H9 (cell line): ENCODE results near the gene GMPR. TPM values are rescaled to one million over a fixed set of nuclear protein-coding genes. Genes with fewer than 3 reads are reported as not detected.

Source experiments
- DNase-seq: peaks from one replicate; pipeline ENCODE4 v3.0.0-alpha.2; 2017
- H2AFZ ChIP-seq: one replicate; pipeline ENCODE4 v1.6.1; 2013; ENCODE audit warnings: mild to moderate bottlenecking, low read length, control low read depth, moderate library complexity
- H2AK5ac ChIP-seq: 2 replicates; pipeline ENCODE4 v1.6.1; 2013; ENCODE audit warnings: low read length, control low read depth, mixed read lengths; ENCODE audit not compliant: insufficient read length
- H2BK120ac ChIP-seq: one replicate; pipeline ENCODE4 v1.6.1; 2013; ENCODE audit warnings: low read depth, mild to moderate bottlenecking, low read length, control low read depth, inconsistent platforms; ENCODE audit not compliant: poor library complexity, severe bottlenecking
- H2BK12ac ChIP-seq: 2 replicates; pipeline ENCODE4 v1.6.1; 2013; ENCODE audit warnings: low read length, control low read depth, mixed read lengths, low read depth; ENCODE audit not compliant: insufficient read length
- H2BK15ac ChIP-seq: 2 replicates; pipeline ENCODE4 v1.6.1; 2013; ENCODE audit warnings: low read depth, low read length, control low read depth
- H2BK20ac ChIP-seq: one replicate; pipeline ENCODE4 v1.6.1; 2013; ENCODE audit warnings: low read depth, mild to moderate bottlenecking, low read length, control low read depth, inconsistent platforms; ENCODE audit not compliant: poor library complexity, severe bottlenecking
- H2BK5ac ChIP-seq: 2 replicates; pipeline ENCODE4 v1.6.1; 2013; ENCODE audit warnings: low read length, control low read depth, mixed read lengths; ENCODE audit not compliant: insufficient read length
- H3K14ac ChIP-seq: 2 replicates; pipeline ENCODE4 v1.6.1; 2013; ENCODE audit warnings: low read length, control low read depth; ENCODE audit not compliant: insufficient read depth
- H3K18ac ChIP-seq: 2 replicates; pipeline ENCODE4 v1.6.1; 2013; ENCODE audit warnings: low read depth, mild to moderate bottlenecking, mixed read lengths, low read length, control low read depth; ENCODE audit not compliant: insufficient read length
- H3K23ac ChIP-seq: 2 replicates; pipeline ENCODE4 v1.6.1; 2013; ENCODE audit warnings: low read length, control low read depth, mixed read lengths, low read depth; ENCODE audit not compliant: insufficient read length
- H3K23me2 ChIP-seq: 2 replicates; pipeline ENCODE4 v1.6.1; 2013; ENCODE audit warnings: low read depth, mild to moderate bottlenecking, mixed read lengths, low read length, control low read depth; ENCODE audit not compliant: insufficient read length, poor library complexity, severe bottlenecking
- H3K27ac ChIP-seq: 2 replicates; pipeline ENCODE4 v1.5.1; 2013; ENCODE audit warnings: low read length, control low read depth, mixed read lengths, low read depth; ENCODE audit not compliant: insufficient read length
- H3K27me3 ChIP-seq: 2 replicates; pipeline ENCODE4 v1.6.1; 2013; ENCODE audit warnings: low read length, control low read depth, inconsistent platforms; ENCODE audit not compliant: insufficient read depth
- H3K4ac ChIP-seq: 2 replicates; pipeline ENCODE4 v1.6.1; 2013; ENCODE audit warnings: low read depth, mild to moderate bottlenecking, control low read depth, inconsistent platforms, low read length, moderate library complexity
- H3K4me1 ChIP-seq: 2 replicates; pipeline ENCODE4 v1.6.1; 2013; ENCODE audit warnings: low read length, control low read depth, inconsistent platforms; ENCODE audit not compliant: insufficient read depth
- H3K4me2 ChIP-seq: 2 replicates; pipeline ENCODE4 v1.6.1; 2013; ENCODE audit warnings: low read length, control low read depth, mixed read lengths; ENCODE audit not compliant: insufficient read length, insufficient read depth
- H3K56ac ChIP-seq: 2 replicates; pipeline ENCODE4 v1.6.1; 2013; ENCODE audit warnings: low read depth, mild to moderate bottlenecking, mixed read lengths, low read length, control low read depth; ENCODE audit not compliant: insufficient read length
- H3K79me1 ChIP-seq: 2 replicates; pipeline ENCODE4 v1.6.1; 2013; ENCODE audit warnings: low read depth, mild to moderate bottlenecking, moderate library complexity, low read length, control low read depth, inconsistent platforms; ENCODE audit not compliant: insufficient read depth, poor library complexity, severe bottlenecking
- H3K79me2 ChIP-seq: 2 replicates; pipeline ENCODE4 v1.6.1; 2013; ENCODE audit warnings: low read length, control low read depth, inconsistent platforms; ENCODE audit not compliant: insufficient read depth
- H3K9ac ChIP-seq: 2 replicates; pipeline ENCODE4 v1.6.1; 2013; ENCODE audit warnings: low read length, control low read depth, mixed read lengths; ENCODE audit not compliant: insufficient read length; ENCODE audit errors: extremely low read depth
- H3K9me3 ChIP-seq: one replicate; pipeline ENCODE4 v1.6.1; 2013; ENCODE audit warnings: low read depth, low read length, inconsistent platforms; ENCODE audit not compliant: control insufficient read depth
- H3T11ph ChIP-seq: one replicate; pipeline ENCODE4 v1.6.1; 2013; ENCODE audit warnings: mild to moderate bottlenecking, low read length, control low read depth, inconsistent platforms
- H4K20me1 ChIP-seq: one replicate; pipeline ENCODE4 v1.6.1; 2013; ENCODE audit not compliant: control insufficient read depth, insufficient read length, insufficient read depth
- H4K5ac ChIP-seq: 2 replicates; pipeline ENCODE4 v1.6.1; 2013; ENCODE audit warnings: low read depth, mild to moderate bottlenecking, mixed read lengths, low read length, control low read depth; ENCODE audit not compliant: insufficient read length
- H4K8ac ChIP-seq: replicated peaks from 2 replicates; pipeline ENCODE4 v1.6.1; 2013; ENCODE audit warnings: low read length, control low read depth, mixed read lengths, low read depth; ENCODE audit not compliant: insufficient read length
- H4K91ac ChIP-seq: 2 replicates; pipeline ENCODE4 v1.6.1; 2013; ENCODE audit warnings: low read depth, mild to moderate bottlenecking, moderate library complexity, mixed read lengths, low read length, control low read depth; ENCODE audit not compliant: insufficient read length
- H3K27ac Mint-ChIP-seq, 3 experiments: 2 replicates in 2 of 3; 3 replicates in 1 of 3; pipeline ENCODE4 v1.8.0; 2020 to 2021; ENCODE audit warnings: mixed read lengths in 3 of 3, mild to moderate bottlenecking in 1 of 3, moderate library complexity in 1 of 3
- H3K27me3 Mint-ChIP-seq: 2 replicates; pipeline ENCODE4 v1.8.0; 2021; ENCODE audit warnings: low read depth, mild to moderate bottlenecking, moderate library complexity, mixed read lengths
- H3K36me3 Mint-ChIP-seq, 3 experiments: 2 replicates in 2 of 3; 3 replicates in 1 of 3; pipeline ENCODE4 v1.8.0; 2020 to 2021; ENCODE audit warnings: low read depth in 3 of 3, mixed read lengths in 3 of 3; ENCODE audit not compliant: insufficient read depth in 1 of 3
- H3K4me1 Mint-ChIP-seq, 2 experiments: 2 replicates each; pipeline ENCODE4 v1.8.0; 2020; ENCODE audit warnings: mixed read lengths in 2 of 2
- H3K4me3 Mint-ChIP-seq, 2 experiments: 2 replicates in 1 of 2; 3 replicates in 1 of 2; pipeline ENCODE4 v1.8.0; 2020 to 2021; ENCODE audit warnings: mild to moderate bottlenecking in 2 of 2, mixed read lengths in 2 of 2, moderate library complexity in 1 of 2
- H3K9me3 Mint-ChIP-seq, 2 experiments: 2 replicates in 1 of 2; 3 replicates in 1 of 2; pipeline ENCODE4 v1.8.0; 2020; ENCODE audit warnings: mild to moderate bottlenecking in 2 of 2, mixed read lengths in 2 of 2, moderate library complexity in 1 of 2
- CTCF ChIP-seq: fragments of 200-600 bp; sonication (generic); conservative IDR thresholded peaks from 3 replicates; pipeline ENCODE4 v1.8.0; 2021; ENCODE audit warnings: antibody characterized with exemption, mild to moderate bottlenecking
- WGBS: extraction: QIAGEN DNeasy Blood & Tissue Kit; methylation state at CpG from one replicate; pipeline ENCODE4 v1.1.7; 2013; ENCODE audit warnings: missing lambda C conversion rate, low lambda C conversion rate, mixed read lengths; ENCODE audit not compliant: insufficient read length; ENCODE audit errors: extremely low coverage; 5-methylcytosine and 5-hydroxymethylcytosine counted together
- total RNA-seq: library from RNA; stranded (reverse); gene quantifications from 2 replicates; pipeline ENCODE4 v1.2.1, GENCODE V29; 2021

Gene GMPR
- total RNA-seq, 1 experiment from 2014 or later = 0.70 TPM

- Histone ChIP-seq H2BK20ac (no peak overlapping the region), H3K4ac (no peak overlapping the region), H2BK120ac (no peak overlapping the region), H2AK5ac (no peak overlapping the region), H3K27me3 (no peaks in the 10 kb centered on the region), H3K4me1 (no peaks in the 10 kb centered on the region), H3K23me2 (no peaks in the 10 kb centered on the region), H3K18ac (no peak overlapping the region), H3K23ac (no peak overlapping the region), H3K79me2 (no peaks in the 10 kb centered on the region), H3K9ac (no peak overlapping the region), H3K14ac (no peak overlapping the region), H3K56ac (no peak overlapping the region), H2BK15ac (no peak overlapping the region), H4K91ac (no peak overlapping the region), H2BK5ac (no peak overlapping the region), H4K20me1 (no peaks in the 10 kb centered on the region), H4K5ac (no peak overlapping the region), H3K9me3 (no peaks in the 10 kb centered on the region), H2BK12ac (no peak overlapping the region), H2AFZ (no peak overlapping the region), H3K27ac (no peak overlapping the region), H4K8ac (no peak overlapping the region), H3T11ph (no peak overlapping the region), H3K79me1 (no peaks in the 10 kb centered on the region), H3K4me2 (no peak overlapping the region)
- no peaks in the 10 kb centered on the region for H3K36me3 Mint-ChIP-seq
- no peak for DNase-seq
- peaks cover 4% of the 10 kb centered on the region for H3K27me3 Mint-ChIP-seq
- TF ChIP-seq CTCF = no peak
- H3K4me3 Mint-ChIP-seq = no peak overlapping the region
- no peak overlapping the region; a peak in 1 of 7 replicates for H3K27ac Mint-ChIP-seq
- H3K9me3 Mint-ChIP-seq = no peaks in the 10 kb centered on the region; a peak in 1 of 5 replicates
- no CpG with 5 or more reads among the region's 15 CpGs for WGBS
- peaks cover 8% of the 10 kb centered on the region in 2 experiments for H3K4me1 Mint-ChIP-seq
Measured at GRCh38 chr6:16295060-16295459, 56.7 kb downstream of the GMPR start.
